DND-41 (cell line): Measurements from ENCODE around the gene ZNF175.

Experiments used
- ATAC-seq: fragments of 200-7000 bp; cut with Tn5 transposase; 3 replicates; pipeline ENCODE4 v1.9.1; 2021; ENCODE audit warnings: low read depth; ENCODE audit not compliant: insufficient read depth
- DNase-seq: peaks from one replicate; pipeline ENCODE4 v3.0.0-alpha.2; 2020
- H2AFZ ChIP-seq: 2 replicates; pipeline ENCODE4 v1.6.0; 2012; ENCODE audit warnings: low read depth, low read length
- H3K27ac ChIP-seq: 2 replicates; pipeline ENCODE4 v1.5.1; 2012; ENCODE audit warnings: low read length, inconsistent platforms
- H3K27me3 ChIP-seq: fragments of 200-600 bp; sonication (generic); 2 replicates; pipeline ENCODE4 v1.6.0; 2012; ENCODE audit warnings: low read length, mild to moderate bottlenecking, inconsistent platforms; ENCODE audit not compliant: insufficient read depth, poor library complexity
- H3K36me3 ChIP-seq: 2 replicates; pipeline ENCODE4 v1.5.1; 2012; ENCODE audit warnings: low read length, inconsistent platforms; ENCODE audit not compliant: insufficient read depth
- H3K4me1 ChIP-seq: 2 replicates; pipeline ENCODE4 v1.5.1; 2012; ENCODE audit warnings: mild to moderate bottlenecking, low read length; ENCODE audit not compliant: insufficient read depth
- H3K4me2 ChIP-seq: 2 replicates; pipeline ENCODE4 v1.6.0; 2012; ENCODE audit warnings: mild to moderate bottlenecking, moderate library complexity, low read length, inconsistent platforms; ENCODE audit not compliant: insufficient read depth
- H3K4me3 ChIP-seq, 2 experiments: fragments of 200-600 bp in 1 of 2; shearing (Covaris generic) in 1 of 2; 2 replicates each; pipeline ENCODE4 v1.5.1; 2012 to 2016; ENCODE audit warnings: inconsistent platforms in 2 of 2, low read length in 2 of 2, mild to moderate bottlenecking in 2 of 2, low read depth in 1 of 2, moderate library complexity in 1 of 2
- H3K79me2 ChIP-seq: 2 replicates; pipeline ENCODE4 v1.6.0; 2012; ENCODE audit warnings: low read length, inconsistent platforms; ENCODE audit not compliant: insufficient read depth
- H3K9ac ChIP-seq: 2 replicates; pipeline ENCODE4 v1.6.0; 2012; ENCODE audit warnings: low read depth, mild to moderate bottlenecking, inconsistent platforms, low read length, moderate library complexity
- H3K9me3 ChIP-seq: 2 replicates; pipeline ENCODE4 v1.5.1; 2012; ENCODE audit warnings: low read length, moderate library complexity, mild to moderate bottlenecking, inconsistent platforms; ENCODE audit not compliant: insufficient read depth, severe bottlenecking
- H4K20me1 ChIP-seq: 2 replicates; pipeline ENCODE4 v1.6.0; 2012; ENCODE audit warnings: low read length; ENCODE audit not compliant: insufficient read depth
- EZH2 ChIP-seq: IDR thresholded peaks from 3 replicates; pipeline ENCODE4 v1.6.1; 2012; ENCODE audit warnings: borderline replicate concordance, low read depth, mild to moderate bottlenecking, moderate library complexity, low read length, inconsistent platforms; ENCODE audit not compliant: severe bottlenecking
- TF ChIP-seq, protein P1 (sequence below): IDR thresholded peaks from 2 replicates; pipeline ENCODE4 v1.5.1; 2012; ENCODE audit warnings: borderline replicate concordance, low read length, moderate library complexity, mild to moderate bottlenecking; ENCODE audit not compliant: poor library complexity, severe bottlenecking; ENCODE audit errors: extremely low read depth

The ZNF175 gene

DNA sequence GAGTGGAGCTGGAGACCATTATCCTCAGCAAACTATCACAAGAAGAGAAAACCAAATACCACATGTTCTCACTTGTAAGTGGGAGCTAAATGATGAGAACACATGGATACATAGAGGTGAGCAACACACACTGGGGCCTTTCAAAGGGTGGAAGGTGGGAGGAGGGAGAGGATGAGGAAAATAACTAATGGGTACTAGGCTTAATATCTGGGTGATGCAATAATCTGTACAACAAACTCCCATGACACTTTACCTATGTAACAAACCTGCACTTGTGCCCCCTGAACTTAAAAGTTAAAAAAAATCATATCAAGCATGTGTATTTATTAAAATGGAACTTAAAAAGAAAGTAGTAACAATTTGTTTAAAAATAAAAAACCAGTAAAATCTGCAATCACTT lies 70.6 kb downstream of the ZNF175 start:
- Histone ChIP-seq H2AFZ (no peak overlapping the region), H3K4me2 (no peak overlapping the region), H3K4me3 (no peak overlapping the region), H4K20me1 (no peaks in the 10 kb centered on the region), H3K79me2 (no peaks in the 10 kb centered on the region), H3K36me3 (no peaks in the 10 kb centered on the region), H3K4me1 (no peaks in the 10 kb centered on the region), H3K27me3 (no peaks in the 10 kb centered on the region), H3K9ac (no peak overlapping the region), H3K9me3 (no peaks in the 10 kb centered on the region), H3K27ac (no peak overlapping the region)
- TF ChIP-seq, protein P1, sequence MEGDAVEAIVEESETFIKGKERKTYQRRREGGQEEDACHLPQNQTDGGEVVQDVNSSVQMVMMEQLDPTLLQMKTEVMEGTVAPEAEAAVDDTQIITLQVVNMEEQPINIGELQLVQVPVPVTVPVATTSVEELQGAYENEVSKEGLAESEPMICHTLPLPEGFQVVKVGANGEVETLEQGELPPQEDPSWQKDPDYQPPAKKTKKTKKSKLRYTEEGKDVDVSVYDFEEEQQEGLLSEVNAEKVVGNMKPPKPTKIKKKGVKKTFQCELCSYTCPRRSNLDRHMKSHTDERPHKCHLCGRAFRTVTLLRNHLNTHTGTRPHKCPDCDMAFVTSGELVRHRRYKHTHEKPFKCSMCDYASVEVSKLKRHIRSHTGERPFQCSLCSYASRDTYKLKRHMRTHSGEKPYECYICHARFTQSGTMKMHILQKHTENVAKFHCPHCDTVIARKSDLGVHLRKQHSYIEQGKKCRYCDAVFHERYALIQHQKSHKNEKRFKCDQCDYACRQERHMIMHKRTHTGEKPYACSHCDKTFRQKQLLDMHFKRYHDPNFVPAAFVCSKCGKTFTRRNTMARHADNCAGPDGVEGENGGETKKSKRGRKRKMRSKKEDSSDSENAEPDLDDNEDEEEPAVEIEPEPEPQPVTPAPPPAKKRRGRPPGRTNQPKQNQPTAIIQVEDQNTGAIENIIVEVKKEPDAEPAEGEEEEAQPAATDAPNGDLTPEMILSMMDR, result no peak
- TF ChIP-seq EZH2, result no peak
- ATAC-seq, result no peak
- DNase-seq, result no peak
